ENCODE results near the gene ULK1. TPM values are rescaled to one million over a fixed set of nuclear protein-coding genes. Genes with fewer than 3 reads are reported as not detected.

ULK1 gene
- total RNA-seq, 1 donor from 2014 or later: 33.1 TPM

GRCh38 chr12:131897276-131897675 lies 2.9 kb downstream of the ULK1 start:
- no peaks in the 10 kb centered on the region for H3K9me3 ChIP-seq
- TF ChIP-seq, protein P1, sequence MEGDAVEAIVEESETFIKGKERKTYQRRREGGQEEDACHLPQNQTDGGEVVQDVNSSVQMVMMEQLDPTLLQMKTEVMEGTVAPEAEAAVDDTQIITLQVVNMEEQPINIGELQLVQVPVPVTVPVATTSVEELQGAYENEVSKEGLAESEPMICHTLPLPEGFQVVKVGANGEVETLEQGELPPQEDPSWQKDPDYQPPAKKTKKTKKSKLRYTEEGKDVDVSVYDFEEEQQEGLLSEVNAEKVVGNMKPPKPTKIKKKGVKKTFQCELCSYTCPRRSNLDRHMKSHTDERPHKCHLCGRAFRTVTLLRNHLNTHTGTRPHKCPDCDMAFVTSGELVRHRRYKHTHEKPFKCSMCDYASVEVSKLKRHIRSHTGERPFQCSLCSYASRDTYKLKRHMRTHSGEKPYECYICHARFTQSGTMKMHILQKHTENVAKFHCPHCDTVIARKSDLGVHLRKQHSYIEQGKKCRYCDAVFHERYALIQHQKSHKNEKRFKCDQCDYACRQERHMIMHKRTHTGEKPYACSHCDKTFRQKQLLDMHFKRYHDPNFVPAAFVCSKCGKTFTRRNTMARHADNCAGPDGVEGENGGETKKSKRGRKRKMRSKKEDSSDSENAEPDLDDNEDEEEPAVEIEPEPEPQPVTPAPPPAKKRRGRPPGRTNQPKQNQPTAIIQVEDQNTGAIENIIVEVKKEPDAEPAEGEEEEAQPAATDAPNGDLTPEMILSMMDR (IDR thresholded peaks at IDR 0.05): no peak
- TF ChIP-seq POLR2AphosphoS5 (IDR thresholded peaks at IDR 0.05; ENCODE audit: insufficient read depth in 1 of 2, low read depth in 1 of 2): no peak
- TF ChIP-seq POLR2A (IDR thresholded peaks at IDR 0.05): no peak
- no peak for DNase-seq (ENCODE audit: extremely low spot score in 2 of 2)
- H3K27ac ChIP-seq: peak overlapping the region; percentile 98
- peaks cover 0 to 11% of the 10 kb centered on the region in 2 donors for H3K36me3 ChIP-seq
- H3K27me3 ChIP-seq: no peaks in the 10 kb centered on the region
- peak overlapping the region in 1 of 2 donors; percentile 85 for H3K4me3 ChIP-seq
- peaks cover 64% of the 10 kb centered on the region for H3K4me1 ChIP-seq
- intact Hi-C loops (cut with DNase I): no loop called here

- H3K36me3 ChIP-seq: peaks cover 0 to 11% of the 10 kb centered on the region in 2 donors
- intact Hi-C loops (cut with DNase I): no loop called here
- no peaks in the 10 kb centered on the region for H3K9me3 ChIP-seq
- no peak for DNase-seq (ENCODE audit: extremely low spot score in 2 of 2)
- H3K27ac ChIP-seq: peak overlapping the region; percentile 98
- no peak overlapping the region for H3K4me3 ChIP-seq
- H3K27me3 ChIP-seq: no peaks in the 10 kb centered on the region
- peaks cover 70% of the 10 kb centered on the region for H3K4me1 ChIP-seq
- TF ChIP-seq, protein P1 (IDR thresholded peaks at IDR 0.05): no peak
- TF ChIP-seq POLR2A (IDR thresholded peaks at IDR 0.05) (no peak), POLR2AphosphoS5 (IDR thresholded peaks at IDR 0.05; ENCODE audit: insufficient read depth in 1 of 2, low read depth in 1 of 2) (no peak)
Measured at GRCh38 chr12:131897875-131898274, 3.5 kb downstream of the ULK1 start.

DNA sequence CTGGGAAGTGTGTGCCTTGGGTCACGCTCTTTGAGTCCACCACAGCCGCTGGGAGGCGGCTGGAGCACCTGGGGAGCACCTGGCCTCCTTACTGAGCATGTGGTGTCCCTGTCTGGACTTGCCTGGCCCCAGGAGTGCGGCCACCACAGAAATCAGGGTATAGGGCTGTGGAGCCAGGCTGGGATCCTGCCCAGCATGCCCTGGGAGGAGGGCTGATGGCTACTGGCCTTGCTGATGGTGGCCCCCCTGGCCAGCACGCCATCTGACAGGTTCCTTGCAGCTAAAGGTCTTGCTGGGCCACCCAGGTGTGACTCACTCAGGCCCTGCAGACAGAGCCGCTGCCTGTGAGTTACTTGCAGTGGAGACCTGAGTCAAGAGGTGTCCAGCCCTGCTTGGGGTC lies 6.0 kb downstream of the ULK1 start:
- Histone ChIP-seq H3K4me3 (no peak overlapping the region), H3K27me3 (no peaks in the 10 kb centered on the region), H3K9me3 (no peaks in the 10 kb centered on the region), H3K36me3 (peaks cover 0 to 11% of the 10 kb centered on the region in 2 donors), H3K4me1 (peaks cover 91% of the 10 kb centered on the region), H3K27ac (no peak overlapping the region)
- intact Hi-C loops (cut with DNase I): no loop called here
- DNase-seq (ENCODE audit: extremely low spot score in 2 of 2): no peak
- TF ChIP-seq, protein P1 (IDR thresholded peaks at IDR 0.05): no peak
- TF ChIP-seq POLR2A (IDR thresholded peaks at IDR 0.05) (no peak), POLR2AphosphoS5 (IDR thresholded peaks at IDR 0.05; ENCODE audit: insufficient read depth in 1 of 2, low read depth in 1 of 2) (no peak)

DNA sequence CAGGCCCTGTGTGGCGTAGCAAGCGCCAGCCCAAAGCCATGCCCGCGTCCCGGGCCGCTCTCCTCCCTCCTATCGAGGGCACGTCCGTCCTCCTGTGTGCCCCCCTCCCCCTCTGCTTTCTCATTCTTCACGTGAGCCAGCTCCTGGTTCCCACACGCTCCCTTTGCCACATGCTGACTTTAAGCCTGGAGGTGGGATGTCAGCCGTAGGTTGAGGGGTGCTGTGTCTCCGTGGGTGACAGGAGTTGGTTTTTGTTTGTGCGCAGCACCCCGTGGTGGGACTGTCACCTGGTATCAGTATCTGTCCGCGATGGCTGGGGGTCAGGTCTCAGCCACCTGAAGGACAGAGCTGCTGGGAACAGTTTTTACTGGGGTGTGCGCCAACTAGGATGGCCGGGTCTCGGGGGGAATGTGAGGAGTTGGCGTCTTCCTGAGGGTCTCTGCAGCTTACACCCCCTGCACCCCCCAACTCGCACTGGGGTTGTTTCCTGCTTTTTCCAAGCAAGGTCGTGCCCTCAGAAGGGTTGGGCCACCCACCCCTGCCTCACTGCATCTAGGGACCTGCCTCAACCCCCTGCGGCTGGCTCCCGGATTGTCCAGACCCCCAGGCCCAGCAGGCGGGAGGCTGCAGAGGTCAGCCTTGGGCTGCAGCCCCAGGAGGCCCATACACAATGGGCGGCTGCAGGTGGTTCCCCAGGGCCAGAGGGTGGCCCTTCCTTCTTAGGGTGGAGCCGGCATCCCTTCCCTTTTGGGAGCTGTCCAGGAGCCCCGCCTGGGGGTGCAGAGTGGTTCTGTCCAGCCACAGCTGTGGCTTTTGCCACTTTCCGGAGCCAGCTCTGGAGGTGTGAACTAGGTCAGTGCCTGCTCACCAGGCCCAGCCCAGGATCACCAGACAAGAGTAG lies 7.3 kb downstream of the ULK1 start:
- H3K27me3 ChIP-seq: no peaks in the 10 kb centered on the region
- DNase-seq (ENCODE audit: extremely low spot score in 2 of 2): no peak
- TF ChIP-seq POLR2A (IDR thresholded peaks at IDR 0.05) (no peak), POLR2AphosphoS5 (IDR thresholded peaks at IDR 0.05; ENCODE audit: insufficient read depth in 1 of 2, low read depth in 1 of 2) (no peak)
- TF ChIP-seq, protein P1 (IDR thresholded peaks at IDR 0.05): no peak
- H3K4me3 ChIP-seq: no peak overlapping the region
- intact Hi-C loops (cut with DNase I): no loop called here
- H3K36me3 ChIP-seq: peaks cover 0 to 12% of the 10 kb centered on the region in 2 donors
- H3K4me1 ChIP-seq: peaks cover 85% of the 10 kb centered on the region
- peak overlapping the region; percentile 21 for H3K27ac ChIP-seq
- H3K9me3 ChIP-seq: no peaks in the 10 kb centered on the region
